GM12878 (cell line): ENCODE results near the gene KMT2B. TPM values are rescaled to one million over a fixed set of nuclear protein-coding genes. Genes with fewer than 3 reads are reported as not detected.

Experiments used
- CHD1 ChIP-seq: IDR thresholded peaks from 2 replicates; pipeline ENCODE4 v1.6.1; 2012; ENCODE audit warnings: low read depth, low read length, improper control_type of control experiment
- ETV6 ChIP-seq, 2 experiments: fragments of 450-650 bp in 1 of 2; IDR thresholded peaks in 1 of 2; conservative IDR thresholded peaks in 1 of 2; 2 replicates each; pipeline ENCODE4 v1.6.1; 2014; ENCODE audit warnings: antibody characterized with exemption in 1 of 2, borderline replicate concordance in 1 of 2, low read depth in 1 of 2, mild to moderate bottlenecking in 1 of 2, moderate library complexity in 1 of 2
- FOS ChIP-seq: IDR thresholded peaks from 3 replicates; pipeline ENCODE4 v1.6.1; 2011; ENCODE audit warnings: borderline replicate concordance; ENCODE audit not compliant: insufficient read length; ENCODE audit errors: extremely low read depth
- FOXK2 ChIP-seq: fragments of 450-650 bp; IDR thresholded peaks from 2 replicates; pipeline ENCODE4 v1.6.1; 2017; ENCODE audit warnings: mild to moderate bottlenecking, moderate library complexity
- FOXM1 ChIP-seq: IDR thresholded peaks from 2 replicates; pipeline ENCODE4 v1.6.1; 2012; ENCODE audit warnings: low read depth, mild to moderate bottlenecking, inconsistent platforms, low read length, moderate library complexity
- GABPA ChIP-seq: IDR thresholded peaks from 2 replicates; pipeline ENCODE4 v1.6.1; 2014; ENCODE audit warnings: antibody characterized with exemption, low read depth, mild to moderate bottlenecking, inconsistent platforms
- HSF1 ChIP-seq: fragments of 150-350 bp; IDR thresholded peaks from 2 replicates; pipeline ENCODE4 v1.6.1; 2014; ENCODE audit warnings: mild to moderate bottlenecking, low read depth, low read length
- JUND ChIP-seq: IDR thresholded peaks from 2 replicates; pipeline ENCODE4 v1.6.1; 2012; ENCODE audit warnings: low read depth, mild to moderate bottlenecking, low read length, improper control_type of control experiment, moderate library complexity
- MAX ChIP-seq: IDR thresholded peaks from 2 replicates; pipeline ENCODE4 v1.6.1; 2012; ENCODE audit warnings: low read depth, low read length, improper control_type of control experiment
- MTA2 ChIP-seq: fragments of 450-650 bp; IDR thresholded peaks from 2 replicates; pipeline ENCODE4 v1.6.1; 2016; ENCODE audit warnings: low read depth, mild to moderate bottlenecking, moderate library complexity
- NBN ChIP-seq: fragments of 450-650 bp; IDR thresholded peaks from 2 replicates; pipeline ENCODE4 v1.6.1; 2016
- POLR2AphosphoS2 ChIP-seq: IDR thresholded peaks from 2 replicates; pipeline ENCODE4 v1.6.1; 2011; ENCODE audit warnings: low read depth, mild to moderate bottlenecking, low read length, improper control_type of control experiment, moderate library complexity
- RUNX3 ChIP-seq: IDR thresholded peaks from 2 replicates; pipeline ENCODE4 v1.6.1; 2012; ENCODE audit warnings: low read length, inconsistent platforms
- SMARCA5 ChIP-seq: fragments of 450-650 bp; IDR thresholded peaks from 2 replicates; pipeline ENCODE4 v1.6.1; 2017; ENCODE audit warnings: mild to moderate bottlenecking
- SP1 ChIP-seq: IDR thresholded peaks from one replicate; pipeline ENCODE4 v1.6.1; 2011; ENCODE audit warnings: low read depth, low read length
- SREBF1 ChIP-seq: IDR thresholded peaks from 2 replicates; pipeline ENCODE4 v1.6.1; 2012; ENCODE audit warnings: mild to moderate bottlenecking, low read length
- SREBF2 ChIP-seq: IDR thresholded peaks from 2 replicates; pipeline ENCODE4 v1.6.1; 2012; ENCODE audit warnings: mild to moderate bottlenecking, low read length
- SUZ12 ChIP-seq: fragments of 200-600 bp; sonication (generic); IDR thresholded peaks from one replicate; pipeline ENCODE4 v1.6.1; 2018; ENCODE audit warnings: antibody characterized with exemption, mild to moderate bottlenecking; ENCODE audit not compliant: unreplicated experiment
- TCF3 ChIP-seq: IDR thresholded peaks from 2 replicates; pipeline ENCODE4 v1.6.1; 2012; ENCODE audit warnings: low read depth, mild to moderate bottlenecking, low read length, borderline replicate concordance; ENCODE audit not compliant: insufficient read depth
- YBX1 ChIP-seq: fragments of 450-650 bp; IDR thresholded peaks from 2 replicates; pipeline ENCODE4 v1.6.1; 2016; ENCODE audit warnings: antibody characterized with exemption
- YY1 ChIP-seq: IDR thresholded peaks from 2 replicates; pipeline ENCODE4 v1.6.1; 2011; ENCODE audit warnings: low read depth, mild to moderate bottlenecking, low read length
- ZBED1 ChIP-seq: IDR thresholded peaks from 2 replicates; pipeline ENCODE4 v1.6.1; 2016; ENCODE audit warnings: borderline replicate concordance
- ZBTB4 ChIP-seq: fragments of 450-650 bp; formaldehyde crosslinking; IDR thresholded peaks from 2 replicates; pipeline ENCODE4 v1.4.0; 2022; ENCODE audit warnings: mild to moderate bottlenecking, moderate library complexity
- ZNF592 ChIP-seq: fragments of 450-650 bp; IDR thresholded peaks from 2 replicates; pipeline ENCODE4 v1.6.1; 2017; ENCODE audit warnings: mild to moderate bottlenecking, moderate library complexity
- ZSCAN29 ChIP-seq: fragments of 450-650 bp; IDR thresholded peaks from 2 replicates; pipeline ENCODE4 v1.6.1; 2017; ENCODE audit warnings: mild to moderate bottlenecking, moderate library complexity
- polyA plus RNA-seq, 11 experiments: library from polyadenylated mRNA; depleted of rRNA in 4 of 11; unstranded in 6 of 11; stranded (reverse) in 5 of 11; fragments of >200 nt; fragmentation: Nextera tagmentation in 4 of 11; fragmentation: Illumina TruSeq in 1 of 11; extraction: Ambion mirVana in 4 of 11; extraction: Trizol in 1 of 11; gene quantifications; 1 replicate in 1 of 11; 2 replicates in 10 of 11; pipeline versions ENCODE4 v1.2.1 to v1.2.3, GENCODE V29; 2011 to 2016; ENCODE audit warnings: inconsistent platforms in 2 of 11, missing spikeins in 2 of 11, low read depth in 1 of 11
- total RNA-seq, 4 experiments: library from RNA; depleted of rRNA in 3 of 4; stranded (reverse); fragments of >200 nt in 3 of 4; fragmentation: Illumina TruSeq in 1 of 4; extraction: Trizol in 1 of 4; gene quantifications; 2 replicates each; pipeline versions ENCODE4 v1.2.1 to v1.2.3, GENCODE V29; 2013 to 2021

Gene KMT2B
- total and polyA plus RNA-seq, 10 of the 15 experiments (the other 5 are each of a cell fraction or from before 2014, with no cell fraction given): 0.71 to 35.6 (median 6.0) TPM

- TF ChIP-seq NBN (0 out of 2 replicates have a peak, but pooled peaks have one; percentile 9), FOXM1 (no peak), YY1 (peak; percentile 8; the same call in 1 of the 2 replicates), SUZ12 (no peak), JUND (no peak), FOXK2 (0 out of 2 replicates have a peak, but pooled peaks have one; percentile 44), FOS (no peak), TCF3 (no peak), SMARCA5 (peak; percentile 88; the same call in 1 of the 2 replicates), ZSCAN29 (no peak), SREBF1 (no peak), POLR2AphosphoS2 (no peak), GABPA (no peak), HSF1 (no peak), RUNX3 (no peak), ZBTB4 (no peak), YBX1 (no peak), MAX (no peak), SP1 (no peak), SREBF2 (no peak), MTA2 (no peak), ETV6 (conservative IDR thresholded peaks at IDR 0.05 in 1 of 2, IDR thresholded peaks at IDR 0.05 in 1 of 2; ENCODE audit: borderline replicate concordance in 1 of 2, low read depth in 1 of 2) (no peak), CHD1 (no peak), ZNF592 (no peak), ZBED1 (no peak)
Measured at GRCh38 chr19:35741203-35741515, 23.4 kb downstream of the KMT2B start (continued).
